H9 (cell line): ENCODE results near the gene ASPRV1. TPM values are rescaled to one million over a fixed set of nuclear protein-coding genes. Genes with fewer than 3 reads are reported as not detected.

ENCODE experiments used
- DNase-seq: peaks from one replicate; pipeline ENCODE4 v3.0.0-alpha.2; 2017
- H2AFZ ChIP-seq: one replicate; pipeline ENCODE4 v1.6.1; 2013; ENCODE audit warnings: mild to moderate bottlenecking, low read length, control low read depth, moderate library complexity
- H2AK5ac ChIP-seq: 2 replicates; pipeline ENCODE4 v1.6.1; 2013; ENCODE audit warnings: low read length, control low read depth, mixed read lengths; ENCODE audit not compliant: insufficient read length
- H2BK120ac ChIP-seq: one replicate; pipeline ENCODE4 v1.6.1; 2013; ENCODE audit warnings: low read depth, mild to moderate bottlenecking, low read length, control low read depth, inconsistent platforms; ENCODE audit not compliant: poor library complexity, severe bottlenecking
- H2BK12ac ChIP-seq: 2 replicates; pipeline ENCODE4 v1.6.1; 2013; ENCODE audit warnings: low read length, control low read depth, mixed read lengths, low read depth; ENCODE audit not compliant: insufficient read length
- H2BK15ac ChIP-seq: 2 replicates; pipeline ENCODE4 v1.6.1; 2013; ENCODE audit warnings: low read depth, low read length, control low read depth
- H2BK20ac ChIP-seq: one replicate; pipeline ENCODE4 v1.6.1; 2013; ENCODE audit warnings: low read depth, mild to moderate bottlenecking, low read length, control low read depth, inconsistent platforms; ENCODE audit not compliant: poor library complexity, severe bottlenecking
- H2BK5ac ChIP-seq: 2 replicates; pipeline ENCODE4 v1.6.1; 2013; ENCODE audit warnings: low read length, control low read depth, mixed read lengths; ENCODE audit not compliant: insufficient read length
- H3K14ac ChIP-seq: 2 replicates; pipeline ENCODE4 v1.6.1; 2013; ENCODE audit warnings: low read length, control low read depth; ENCODE audit not compliant: insufficient read depth
- H3K18ac ChIP-seq: 2 replicates; pipeline ENCODE4 v1.6.1; 2013; ENCODE audit warnings: low read depth, mild to moderate bottlenecking, mixed read lengths, low read length, control low read depth; ENCODE audit not compliant: insufficient read length
- H3K23ac ChIP-seq: 2 replicates; pipeline ENCODE4 v1.6.1; 2013; ENCODE audit warnings: low read length, control low read depth, mixed read lengths, low read depth; ENCODE audit not compliant: insufficient read length
- H3K23me2 ChIP-seq: 2 replicates; pipeline ENCODE4 v1.6.1; 2013; ENCODE audit warnings: low read depth, mild to moderate bottlenecking, mixed read lengths, low read length, control low read depth; ENCODE audit not compliant: insufficient read length, poor library complexity, severe bottlenecking
- H3K27ac ChIP-seq: 2 replicates; pipeline ENCODE4 v1.5.1; 2013; ENCODE audit warnings: low read length, control low read depth, mixed read lengths, low read depth; ENCODE audit not compliant: insufficient read length
- H3K27me3 ChIP-seq: 2 replicates; pipeline ENCODE4 v1.6.1; 2013; ENCODE audit warnings: low read length, control low read depth, inconsistent platforms; ENCODE audit not compliant: insufficient read depth
- H3K4ac ChIP-seq: 2 replicates; pipeline ENCODE4 v1.6.1; 2013; ENCODE audit warnings: low read depth, mild to moderate bottlenecking, control low read depth, inconsistent platforms, low read length, moderate library complexity
- H3K4me1 ChIP-seq: 2 replicates; pipeline ENCODE4 v1.6.1; 2013; ENCODE audit warnings: low read length, control low read depth, inconsistent platforms; ENCODE audit not compliant: insufficient read depth
- H3K4me2 ChIP-seq: 2 replicates; pipeline ENCODE4 v1.6.1; 2013; ENCODE audit warnings: low read length, control low read depth, mixed read lengths; ENCODE audit not compliant: insufficient read length, insufficient read depth
- H3K56ac ChIP-seq: 2 replicates; pipeline ENCODE4 v1.6.1; 2013; ENCODE audit warnings: low read depth, mild to moderate bottlenecking, mixed read lengths, low read length, control low read depth; ENCODE audit not compliant: insufficient read length
- H3K79me1 ChIP-seq: 2 replicates; pipeline ENCODE4 v1.6.1; 2013; ENCODE audit warnings: low read depth, mild to moderate bottlenecking, moderate library complexity, low read length, control low read depth, inconsistent platforms; ENCODE audit not compliant: insufficient read depth, poor library complexity, severe bottlenecking
- H3K79me2 ChIP-seq: 2 replicates; pipeline ENCODE4 v1.6.1; 2013; ENCODE audit warnings: low read length, control low read depth, inconsistent platforms; ENCODE audit not compliant: insufficient read depth
- H3K9ac ChIP-seq: 2 replicates; pipeline ENCODE4 v1.6.1; 2013; ENCODE audit warnings: low read length, control low read depth, mixed read lengths; ENCODE audit not compliant: insufficient read length; ENCODE audit errors: extremely low read depth
- H3K9me3 ChIP-seq: one replicate; pipeline ENCODE4 v1.6.1; 2013; ENCODE audit warnings: low read depth, low read length, inconsistent platforms; ENCODE audit not compliant: control insufficient read depth
- H3T11ph ChIP-seq: one replicate; pipeline ENCODE4 v1.6.1; 2013; ENCODE audit warnings: mild to moderate bottlenecking, low read length, control low read depth, inconsistent platforms
- H4K20me1 ChIP-seq: one replicate; pipeline ENCODE4 v1.6.1; 2013; ENCODE audit not compliant: control insufficient read depth, insufficient read length, insufficient read depth
- H4K5ac ChIP-seq: 2 replicates; pipeline ENCODE4 v1.6.1; 2013; ENCODE audit warnings: low read depth, mild to moderate bottlenecking, mixed read lengths, low read length, control low read depth; ENCODE audit not compliant: insufficient read length
- H4K8ac ChIP-seq: replicated peaks from 2 replicates; pipeline ENCODE4 v1.6.1; 2013; ENCODE audit warnings: low read length, control low read depth, mixed read lengths, low read depth; ENCODE audit not compliant: insufficient read length
- H4K91ac ChIP-seq: 2 replicates; pipeline ENCODE4 v1.6.1; 2013; ENCODE audit warnings: low read depth, mild to moderate bottlenecking, moderate library complexity, mixed read lengths, low read length, control low read depth; ENCODE audit not compliant: insufficient read length
- H3K27ac Mint-ChIP-seq, 3 experiments: 2 replicates in 2 of 3; 3 replicates in 1 of 3; pipeline ENCODE4 v1.8.0; 2020 to 2021; ENCODE audit warnings: mixed read lengths in 3 of 3, mild to moderate bottlenecking in 1 of 3, moderate library complexity in 1 of 3
- H3K27me3 Mint-ChIP-seq: 2 replicates; pipeline ENCODE4 v1.8.0; 2021; ENCODE audit warnings: low read depth, mild to moderate bottlenecking, moderate library complexity, mixed read lengths
- H3K36me3 Mint-ChIP-seq, 3 experiments: 2 replicates in 2 of 3; 3 replicates in 1 of 3; pipeline ENCODE4 v1.8.0; 2020 to 2021; ENCODE audit warnings: low read depth in 3 of 3, mixed read lengths in 3 of 3; ENCODE audit not compliant: insufficient read depth in 1 of 3
- H3K4me1 Mint-ChIP-seq, 2 experiments: 2 replicates each; pipeline ENCODE4 v1.8.0; 2020; ENCODE audit warnings: mixed read lengths in 2 of 2
- H3K4me3 Mint-ChIP-seq, 2 experiments: 2 replicates in 1 of 2; 3 replicates in 1 of 2; pipeline ENCODE4 v1.8.0; 2020 to 2021; ENCODE audit warnings: mild to moderate bottlenecking in 2 of 2, mixed read lengths in 2 of 2, moderate library complexity in 1 of 2
- H3K9me3 Mint-ChIP-seq, 2 experiments: 2 replicates in 1 of 2; 3 replicates in 1 of 2; pipeline ENCODE4 v1.8.0; 2020; ENCODE audit warnings: mild to moderate bottlenecking in 2 of 2, mixed read lengths in 2 of 2, moderate library complexity in 1 of 2
- CTCF ChIP-seq: fragments of 200-600 bp; sonication (generic); conservative IDR thresholded peaks from 3 replicates; pipeline ENCODE4 v1.8.0; 2021; ENCODE audit warnings: antibody characterized with exemption, mild to moderate bottlenecking
- WGBS: extraction: QIAGEN DNeasy Blood & Tissue Kit; methylation state at CpG from one replicate; pipeline ENCODE4 v1.1.7; 2013; ENCODE audit warnings: missing lambda C conversion rate, low lambda C conversion rate, mixed read lengths; ENCODE audit not compliant: insufficient read length; ENCODE audit errors: extremely low coverage; 5-methylcytosine and 5-hydroxymethylcytosine counted together
- total RNA-seq: library from RNA; stranded (reverse); gene quantifications from 2 replicates; pipeline ENCODE4 v1.2.1, GENCODE V29; 2021

Gene ASPRV1
- total RNA-seq, 1 experiment from 2014 or later: 0.57 TPM

GRCh38 chr2:69986691-69987090 is 25.3 kb upstream of the ASPRV1 start:
- Histone ChIP-seq H3K4me1 (no peaks in the 10 kb centered on the region), H4K5ac (no peak overlapping the region), H3K9ac (no peak overlapping the region), H3K56ac (no peak overlapping the region), H2AFZ (no peak overlapping the region), H2BK120ac (no peak overlapping the region), H3K27ac (no peak overlapping the region), H3K14ac (no peak overlapping the region; the same call in 1 of the 2 replicates), H4K8ac (no peak overlapping the region), H3K18ac (no peak overlapping the region), H3T11ph (no peak overlapping the region), H2AK5ac (no peak overlapping the region), H2BK12ac (no peak overlapping the region), H3K4me2 (no peak overlapping the region), H2BK5ac (no peak overlapping the region), H3K9me3 (no peaks in the 10 kb centered on the region), H3K79me1 (no peaks in the 10 kb centered on the region), H3K4ac (no peak overlapping the region), H4K91ac (no peak overlapping the region), H3K79me2 (no peaks in the 10 kb centered on the region), H3K23me2 (no peaks in the 10 kb centered on the region), H4K20me1 (no peaks in the 10 kb centered on the region), H2BK20ac (no peak overlapping the region), H3K27me3 (no peaks in the 10 kb centered on the region), H3K23ac (no peak overlapping the region), H2BK15ac (no peak overlapping the region)
- no peaks in the 10 kb centered on the region for H3K9me3 Mint-ChIP-seq
- TF ChIP-seq CTCF: no peak
- WGBS: no CpG with 5 or more reads among the region's 4 CpGs
- no peak for DNase-seq
- H3K4me1 Mint-ChIP-seq: no peaks in the 10 kb centered on the region
- H3K36me3 Mint-ChIP-seq: no peaks in the 10 kb centered on the region
- H3K4me3 Mint-ChIP-seq: no peak overlapping the region
- H3K27ac Mint-ChIP-seq: peak overlapping the region in 1 of 3 experiments; percentile 49; a peak in 1 of 7 replicates
- H3K27me3 Mint-ChIP-seq: peaks cover 1% of the 10 kb centered on the region
